ENCODE results near the gene LEF1. TPM values are rescaled to one million over a fixed set of nuclear protein-coding genes. Genes with fewer than 3 reads are reported as not detected.

Gene LEF1
- total and polyA plus RNA-seq, 9 of the 15 experiments (the other 6 are each of a cell fraction or from before 2014, with no cell fraction given): 15.1 to 81.1 (median 29.7) TPM

DNA sequence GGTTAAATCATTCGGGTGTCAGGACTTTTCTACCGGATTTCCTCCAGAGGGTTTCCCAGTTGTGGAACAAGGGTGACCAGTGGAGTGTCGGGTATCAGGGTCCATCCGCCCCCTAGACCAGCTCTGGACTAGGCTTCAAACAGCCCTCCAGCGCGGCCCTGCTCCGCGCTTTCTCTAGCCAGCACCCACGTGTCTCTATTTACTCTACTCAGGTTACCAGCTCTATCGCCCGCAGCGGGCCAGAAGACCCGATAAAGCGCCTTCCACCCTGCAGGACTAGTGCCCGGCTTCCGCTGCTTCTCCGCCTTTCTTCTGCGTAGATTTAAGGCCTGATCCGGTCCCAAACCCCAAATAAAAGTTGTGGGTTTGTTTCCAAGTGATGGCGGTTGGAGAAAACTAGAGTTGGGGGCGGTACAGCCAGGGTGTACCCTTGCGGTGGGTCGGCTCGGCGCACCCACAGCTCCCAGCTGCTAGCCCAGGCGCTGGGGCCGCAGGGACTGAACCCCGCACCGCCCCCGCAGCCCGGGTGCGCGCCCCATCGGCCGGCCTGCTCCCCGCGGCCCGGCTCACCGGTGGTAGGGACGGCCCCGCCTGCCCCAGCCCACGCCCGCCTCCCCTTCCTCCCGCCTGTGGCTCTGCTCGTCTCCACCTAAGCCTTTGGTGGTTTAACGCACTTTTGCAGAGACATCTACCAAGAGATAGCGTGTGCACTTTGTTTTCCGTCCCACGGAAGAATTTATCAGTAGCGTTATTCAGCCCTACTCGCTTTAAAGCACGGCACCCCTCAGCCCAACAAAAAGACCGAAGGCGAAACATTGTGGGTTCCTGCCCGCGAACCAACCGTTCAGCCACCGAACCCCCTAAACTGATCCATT, 2.1 kb downstream of the LEF1 start (continued):
- TF ChIP-seq, protein P1, sequence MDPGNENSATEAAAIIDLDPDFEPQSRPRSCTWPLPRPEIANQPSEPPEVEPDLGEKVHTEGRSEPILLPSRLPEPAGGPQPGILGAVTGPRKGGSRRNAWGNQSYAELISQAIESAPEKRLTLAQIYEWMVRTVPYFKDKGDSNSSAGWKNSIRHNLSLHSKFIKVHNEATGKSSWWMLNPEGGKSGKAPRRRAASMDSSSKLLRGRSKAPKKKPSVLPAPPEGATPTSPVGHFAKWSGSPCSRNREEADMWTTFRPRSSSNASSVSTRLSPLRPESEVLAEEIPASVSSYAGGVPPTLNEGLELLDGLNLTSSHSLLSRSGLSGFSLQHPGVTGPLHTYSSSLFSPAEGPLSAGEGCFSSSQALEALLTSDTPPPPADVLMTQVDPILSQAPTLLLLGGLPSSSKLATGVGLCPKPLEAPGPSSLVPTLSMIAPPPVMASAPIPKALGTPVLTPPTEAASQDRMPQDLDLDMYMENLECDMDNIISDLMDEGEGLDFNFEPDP (CRISPR knock-in tag; IDR thresholded peaks at IDR 0.05): no peak
- TF ChIP-seq RBBP5 (IDR thresholded peaks at IDR 0.05; ENCODE audit: borderline replicate concordance, insufficient read depth, low read length, poor library complexity, severe bottlenecking) (peak; percentile 65), ZEB2 (IDR thresholded peaks at IDR 0.05) (0 out of 2 replicates have a peak, but pooled peaks have one; percentile 47), GATAD2B (IDR thresholded peaks at IDR 0.05; ENCODE audit: borderline replicate concordance) (peak; percentile 41; the same call in 1 of the 2 replicates), CREB1 (IDR thresholded peaks at IDR 0.05) (0 out of 2 replicates have a peak, but pooled peaks have one; percentile 16), CREB1 (CRISPR knock-in tag; IDR thresholded peaks at IDR 0.05) (no peak), FOS (IDR thresholded peaks at IDR 0.05; ENCODE audit: extremely low read depth, insufficient read length) (no peak), WHSC1 (IDR thresholded peaks at IDR 0.05; ENCODE audit: low read length) (no peak), POLR2B (IDR thresholded peaks at IDR 0.05; ENCODE audit: low read depth, partially characterized antibody) (no peak), ZNF436 (CRISPR knock-in tag; IDR thresholded peaks at IDR 0.05) (no peak), FOXK1 (CRISPR knock-in tag; IDR thresholded peaks at IDR 0.05; ENCODE audit: borderline replicate concordance) (no peak), CBFB (CRISPR knock-in tag; IDR thresholded peaks at IDR 0.05) (no peak)
- TF ChIP-seq, protein P2, sequence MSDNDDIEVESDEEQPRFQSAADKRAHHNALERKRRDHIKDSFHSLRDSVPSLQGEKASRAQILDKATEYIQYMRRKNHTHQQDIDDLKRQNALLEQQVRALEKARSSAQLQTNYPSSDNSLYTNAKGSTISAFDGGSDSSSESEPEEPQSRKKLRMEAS (CRISPR knock-in tag; IDR thresholded peaks at IDR 0.05): peak; percentile 64
- TF ChIP-seq, protein P3, sequence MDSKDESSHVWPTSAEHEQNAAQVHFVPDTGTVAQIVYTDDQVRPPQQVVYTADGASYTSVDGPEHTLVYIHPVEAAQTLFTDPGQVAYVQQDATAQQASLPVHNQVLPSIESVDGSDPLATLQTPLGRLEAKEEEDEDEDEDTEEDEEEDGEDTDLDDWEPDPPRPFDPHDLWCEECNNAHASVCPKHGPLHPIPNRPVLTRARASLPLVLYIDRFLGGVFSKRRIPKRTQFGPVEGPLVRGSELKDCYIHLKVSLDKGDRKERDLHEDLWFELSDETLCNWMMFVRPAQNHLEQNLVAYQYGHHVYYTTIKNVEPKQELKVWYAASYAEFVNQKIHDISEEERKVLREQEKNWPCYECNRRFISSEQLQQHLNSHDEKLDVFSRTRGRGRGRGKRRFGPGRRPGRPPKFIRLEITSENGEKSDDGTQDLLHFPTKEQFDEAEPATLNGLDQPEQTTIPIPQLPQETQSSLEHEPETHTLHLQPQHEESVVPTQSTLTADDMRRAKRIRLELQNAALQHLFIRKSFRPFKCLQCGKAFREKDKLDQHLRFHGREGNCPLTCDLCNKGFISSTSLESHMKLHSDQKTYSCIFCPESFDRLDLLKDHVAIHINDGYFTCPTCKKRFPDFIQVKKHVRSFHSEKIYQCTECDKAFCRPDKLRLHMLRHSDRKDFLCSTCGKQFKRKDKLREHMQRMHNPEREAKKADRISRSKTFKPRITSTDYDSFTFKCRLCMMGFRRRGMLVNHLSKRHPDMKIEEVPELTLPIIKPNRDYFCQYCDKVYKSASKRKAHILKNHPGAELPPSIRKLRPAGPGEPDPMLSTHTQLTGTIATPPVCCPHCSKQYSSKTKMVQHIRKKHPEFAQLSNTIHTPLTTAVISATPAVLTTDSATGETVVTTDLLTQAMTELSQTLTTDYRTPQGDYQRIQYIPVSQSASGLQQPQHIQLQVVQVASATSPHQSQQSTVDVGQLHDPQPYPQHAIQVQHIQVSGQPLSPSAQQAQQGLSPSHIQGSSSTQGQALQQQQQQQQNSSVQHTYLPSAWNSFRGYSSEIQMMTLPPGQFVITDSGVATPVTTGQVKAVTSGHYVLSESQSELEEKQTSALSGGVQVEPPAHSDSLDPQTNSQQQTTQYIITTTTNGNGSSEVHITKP (IDR thresholded peaks at IDR 0.05; ENCODE audit: partially characterized antibody): peak; percentile 56
- TF ChIP-seq, protein P4, sequence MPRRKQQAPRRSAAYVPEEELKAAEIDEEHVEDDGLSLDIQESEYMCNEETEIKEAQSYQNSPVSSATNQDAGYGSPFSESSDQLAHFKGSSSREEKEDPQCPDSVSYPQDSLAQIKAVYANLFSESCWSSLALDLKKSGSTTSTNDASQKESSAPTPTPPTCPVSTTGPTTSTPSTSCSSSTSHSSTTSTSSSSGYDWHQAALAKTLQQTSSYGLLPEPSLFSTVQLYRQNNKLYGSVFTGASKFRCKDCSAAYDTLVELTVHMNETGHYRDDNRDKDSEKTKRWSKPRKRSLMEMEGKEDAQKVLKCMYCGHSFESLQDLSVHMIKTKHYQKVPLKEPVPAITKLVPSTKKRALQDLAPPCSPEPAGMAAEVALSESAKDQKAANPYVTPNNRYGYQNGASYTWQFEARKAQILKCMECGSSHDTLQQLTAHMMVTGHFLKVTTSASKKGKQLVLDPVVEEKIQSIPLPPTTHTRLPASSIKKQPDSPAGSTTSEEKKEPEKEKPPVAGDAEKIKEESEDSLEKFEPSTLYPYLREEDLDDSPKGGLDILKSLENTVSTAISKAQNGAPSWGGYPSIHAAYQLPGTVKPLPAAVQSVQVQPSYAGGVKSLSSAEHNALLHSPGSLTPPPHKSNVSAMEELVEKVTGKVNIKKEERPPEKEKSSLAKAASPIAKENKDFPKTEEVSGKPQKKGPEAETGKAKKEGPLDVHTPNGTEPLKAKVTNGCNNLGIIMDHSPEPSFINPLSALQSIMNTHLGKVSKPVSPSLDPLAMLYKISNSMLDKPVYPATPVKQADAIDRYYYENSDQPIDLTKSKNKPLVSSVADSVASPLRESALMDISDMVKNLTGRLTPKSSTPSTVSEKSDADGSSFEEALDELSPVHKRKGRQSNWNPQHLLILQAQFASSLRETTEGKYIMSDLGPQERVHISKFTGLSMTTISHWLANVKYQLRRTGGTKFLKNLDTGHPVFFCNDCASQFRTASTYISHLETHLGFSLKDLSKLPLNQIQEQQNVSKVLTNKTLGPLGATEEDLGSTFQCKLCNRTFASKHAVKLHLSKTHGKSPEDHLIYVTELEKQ (CRISPR knock-in tag; IDR thresholded peaks at IDR 0.05): no peak
- TF ChIP-seq, protein P5, sequence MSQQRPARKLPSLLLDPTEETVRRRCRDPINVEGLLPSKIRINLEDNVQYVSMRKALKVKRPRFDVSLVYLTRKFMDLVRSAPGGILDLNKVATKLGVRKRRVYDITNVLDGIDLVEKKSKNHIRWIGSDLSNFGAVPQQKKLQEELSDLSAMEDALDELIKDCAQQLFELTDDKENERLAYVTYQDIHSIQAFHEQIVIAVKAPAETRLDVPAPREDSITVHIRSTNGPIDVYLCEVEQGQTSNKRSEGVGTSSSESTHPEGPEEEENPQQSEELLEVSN (IDR thresholded peaks at IDR 0.05; ENCODE audit: borderline replicate concordance in 1 of 2, extremely low read depth in 1 of 2, insufficient read depth in 1 of 2, insufficient read length in 1 of 2, low read depth in 1 of 2, low read length in 1 of 2, poor library complexity in 1 of 2, severe bottlenecking in 1 of 2): peak; percentile 91 to 92

Data from K562 (cell line).